Natural killer cell (primary cell): ENCODE measurements around the gene S100B. TPM values are rescaled to one million over a fixed set of nuclear protein-coding genes. Genes with fewer than 3 reads are reported as not detected.

ENCODE experiments used
- ATAC-seq, 3 donors: fragments of 150-1000 bp in 2 of 3; fragments of 200-7000 bp in 1 of 3; cut with Tn5 transposase; 1 replicate in 1 of 3; 2 replicates in 2 of 3; pipeline ENCODE4 v1.10.0; 2021; ENCODE audit warnings: mild to moderate bottlenecking in 2 of 3, moderate library complexity in 2 of 3
- DNase-seq, 2 donors: peaks; one replicate each; pipeline versions ENCODE4 v3.0.0 to v3.0.0-alpha.2; 2013 to 2021; ENCODE audit warnings: mixed read lengths in 1 of 2
- H3K27ac ChIP-seq: one replicate; pipeline ENCODE4 v1.5.1; 2013; ENCODE audit warnings: mild to moderate bottlenecking, low read length
- H3K27me3 ChIP-seq: one replicate; pipeline ENCODE4 v1.6.1; 2013; ENCODE audit warnings: low read length; ENCODE audit not compliant: control insufficient read depth, insufficient read depth
- H3K36me3 ChIP-seq: one replicate; pipeline ENCODE4 v1.6.1; 2013; ENCODE audit warnings: low read length; ENCODE audit not compliant: control insufficient read depth, insufficient read depth
- H3K4me1 ChIP-seq: one replicate; pipeline ENCODE4 v1.6.1; 2013; ENCODE audit warnings: low read length; ENCODE audit not compliant: control insufficient read depth, insufficient read depth
- H3K4me3 ChIP-seq: one replicate; pipeline ENCODE4 v1.5.1; 2013; ENCODE audit warnings: low read length
- H3K9me3 ChIP-seq: one replicate; pipeline ENCODE4 v1.6.1; 2013; ENCODE audit warnings: low read length; ENCODE audit not compliant: control insufficient read depth, insufficient read depth
- H3K27ac Mint-ChIP-seq, 2 donors: one replicate each; pipeline ENCODE4 v1.8.0; 2022; ENCODE audit warnings: mild to moderate bottlenecking in 2 of 2, mixed read lengths in 2 of 2, moderate library complexity in 1 of 2
- H3K27me3 Mint-ChIP-seq, 2 donors: one replicate each; pipeline ENCODE4 v1.8.0; 2022; ENCODE audit warnings: low read depth in 2 of 2, mixed read lengths in 2 of 2
- H3K36me3 Mint-ChIP-seq: one replicate; pipeline ENCODE4 v1.8.0; 2022; ENCODE audit warnings: mixed read lengths
- H3K4me1 Mint-ChIP-seq, 2 donors: one replicate each; pipeline ENCODE4 v1.8.0; 2022; ENCODE audit warnings: mixed read lengths in 2 of 2
- H3K4me3 Mint-ChIP-seq: one replicate; pipeline ENCODE4 v1.8.0; 2022; ENCODE audit warnings: mild to moderate bottlenecking, moderate library complexity, mixed read lengths
- H3K9me3 Mint-ChIP-seq, 2 donors: one replicate each; pipeline ENCODE4 v1.8.0; 2022; ENCODE audit warnings: mixed read lengths in 2 of 2
- CTCF ChIP-seq: fragments of 200-600 bp; IDR thresholded peaks from one replicate; pipeline ENCODE4 v1.8.0; 2022; ENCODE audit warnings: antibody characterized with exemption
- WGBS: methylation state at CpG from one replicate; pipeline ENCODE4 v1.1.7; 2013; ENCODE audit warnings: missing lambda C conversion rate; ENCODE audit not compliant: insufficient coverage; 5-methylcytosine and 5-hydroxymethylcytosine counted together
- intact Hi-C: fragments of 100-400 bp; cut with micrococcal nuclease; formaldehyde crosslinking; loops from one replicate; pipeline ENCODE4 v1.14.2; 2022
- total RNA-seq, 4 donors: library from RNA; stranded (reverse); fragments of 120-200 nt in 1 of 4; gene quantifications; one replicate each; pipeline versions ENCODE4 v1.2.3 to v1.2.4, GENCODE V29; 2013 to 2022

S100B gene
- total RNA-seq, 3 donors from 2014 or later (not counting 1 experiment from before 2014, with no cell fraction given): 4.0 to 58.9 TPM; not detected in 1

GRCh38 chr21:46626975-46627501 lies 22.2 kb upstream of the S100B start:
- WGBS: 82% methylated on average over 6 of the region's 6 CpGs
- H3K27ac ChIP-seq: no peak overlapping the region
- H3K4me3 ChIP-seq: no peak overlapping the region
- Mint-ChIP-seq H3K4me1 (peaks cover 12 to 42% of the 10 kb centered on the region in 2 donors), H3K27me3 (no peaks in the 10 kb centered on the region), H3K36me3 (no peaks in the 10 kb centered on the region), H3K27ac (peak overlapping the region in 1 of 2 donors; percentile 23), H3K4me3 (no peak overlapping the region), H3K9me3 (no peaks in the 10 kb centered on the region)
- DNase-seq (peak in 1 of 2 donors; percentile 26), ATAC-seq (no peak)
- intact Hi-C loops: no loop called here
- no peaks in the 10 kb centered on the region for H3K27me3 ChIP-seq
- no peak for TF ChIP-seq CTCF
- H3K9me3 ChIP-seq: peaks cover 11% of the 10 kb centered on the region
- H3K4me1 ChIP-seq: peaks cover 25% of the 10 kb centered on the region
- H3K36me3 ChIP-seq: no peaks in the 10 kb centered on the region

DNA sequence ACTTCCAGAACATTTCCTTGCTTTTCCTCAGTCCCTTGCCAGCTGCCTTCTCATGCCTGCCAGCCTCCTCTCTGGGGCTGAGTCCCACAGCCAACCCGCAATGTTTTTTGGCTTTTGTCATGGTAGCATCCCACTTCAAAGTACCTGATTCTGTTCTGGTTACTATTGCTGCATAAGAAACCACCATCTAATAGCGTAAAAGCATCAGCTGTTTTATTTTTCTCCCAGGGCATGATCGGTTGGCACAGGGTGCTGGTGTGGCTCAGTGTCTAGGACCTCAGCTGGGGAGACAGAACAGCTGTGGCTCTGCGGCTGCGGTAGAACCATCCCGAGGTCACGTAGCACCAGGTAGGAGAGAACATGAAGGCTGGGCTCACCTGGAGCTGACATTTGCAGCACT lies 21.7 kb upstream of the S100B start:
- Mint-ChIP-seq H3K9me3 (no peaks in the 10 kb centered on the region), H3K27ac (no peak overlapping the region), H3K4me1 (peaks cover 17 to 47% of the 10 kb centered on the region in 2 donors), H3K4me3 (no peak overlapping the region), H3K27me3 (no peaks in the 10 kb centered on the region), H3K36me3 (no peaks in the 10 kb centered on the region)
- Histone ChIP-seq H3K4me1 (peaks cover 30% of the 10 kb centered on the region), H3K9me3 (peaks cover 11% of the 10 kb centered on the region), H3K4me3 (no peak overlapping the region), H3K27me3 (no peaks in the 10 kb centered on the region), H3K27ac (no peak overlapping the region), H3K36me3 (no peaks in the 10 kb centered on the region)
- intact Hi-C loops: no loop called here
- no peak for TF ChIP-seq CTCF
- WGBS: 90% methylated on average over 7 of the region's 7 CpGs
- DNase-seq (peak in 1 of 2 donors; percentile 79), ATAC-seq (no peak)

GRCh38 chr21:46625759-46626158 lies 20.9 kb upstream of the S100B start:
- Mint-ChIP-seq H3K9me3 (no peaks in the 10 kb centered on the region), H3K36me3 (no peaks in the 10 kb centered on the region), H3K27ac (no peak overlapping the region), H3K4me3 (no peak overlapping the region), H3K4me1 (peaks cover 24 to 55% of the 10 kb centered on the region in 2 donors), H3K27me3 (no peaks in the 10 kb centered on the region)
- Histone ChIP-seq H3K9me3 (peaks cover 11% of the 10 kb centered on the region), H3K4me3 (no peak overlapping the region), H3K4me1 (peaks cover 38% of the 10 kb centered on the region), H3K27me3 (no peaks in the 10 kb centered on the region), H3K27ac (no peak overlapping the region), H3K36me3 (no peaks in the 10 kb centered on the region)
- no peak for ATAC-seq
- WGBS: no CpG with 5 or more reads among the region's 1 CpG
- no peak for TF ChIP-seq CTCF
- no peak for DNase-seq
- intact Hi-C loops: no loop called here

DNA sequence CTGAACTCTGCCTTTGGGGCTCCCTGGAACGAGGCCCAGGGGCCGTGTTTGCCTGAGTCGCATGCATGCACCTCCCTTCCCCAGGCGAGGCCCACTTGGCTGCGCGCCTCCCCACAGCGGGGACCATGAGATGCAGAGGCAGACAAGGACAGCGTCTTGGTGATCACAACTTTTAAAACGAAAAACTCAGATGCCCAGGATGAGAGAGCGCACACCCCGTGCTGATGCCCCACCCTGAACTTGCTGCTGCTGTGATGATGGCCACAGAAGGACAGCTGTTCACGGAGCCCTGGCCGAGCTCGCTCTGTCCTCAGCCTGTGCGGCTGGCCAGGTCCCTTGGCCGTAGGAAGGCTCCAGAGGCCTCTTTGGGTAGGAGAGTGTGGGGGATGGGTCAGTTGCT lies 19.2 kb upstream of the S100B start:
- no peaks in the 10 kb centered on the region for H3K27me3 Mint-ChIP-seq
- peaks cover 29 to 71% of the 10 kb centered on the region in 2 donors for H3K4me1 Mint-ChIP-seq
- 93% methylated on average over 16 of the region's 16 CpGs for WGBS
- H3K4me3 Mint-ChIP-seq: no peak overlapping the region
- H3K4me1 ChIP-seq: peaks cover 46% of the 10 kb centered on the region
- no peak overlapping the region for H3K4me3 ChIP-seq
- no peaks in the 10 kb centered on the region for H3K27me3 ChIP-seq
- no peak overlapping the region for H3K27ac ChIP-seq
- no peak overlapping the region for H3K27ac Mint-ChIP-seq
- no peaks in the 10 kb centered on the region for H3K9me3 Mint-ChIP-seq
- TF ChIP-seq CTCF: no peak
- ATAC-seq (no peak), DNase-seq (no peak)
- no peaks in the 10 kb centered on the region for H3K36me3 Mint-ChIP-seq
- H3K36me3 ChIP-seq: no peaks in the 10 kb centered on the region
- H3K9me3 ChIP-seq: peaks cover 11% of the 10 kb centered on the region
- intact Hi-C loops: no loop called here
